Esophagus squamous epithelium (tissue), 4 donors: ENCODE data around the gene ZNF616.

Experiments
- POLR2A ChIP-seq, 4 donors: fragments of 450-650 bp; IDR thresholded peaks; one replicate each; pipeline ENCODE4 v1.6.1; 2017; ENCODE audit warnings: antibody characterized with exemption in 4 of 4, mild to moderate bottlenecking in 4 of 4, moderate library complexity in 3 of 4
- TF ChIP-seq, protein P1 (sequence below), 6 experiments: fragments of 450-650 bp in 4 of 6; fragments of 200-600 bp in 2 of 6; sonication (generic) in 2 of 6; IDR thresholded peaks; one replicate each; pipeline ENCODE4 v1.5.1; 2016 to 2019; ENCODE audit warnings: antibody characterized with exemption in 6 of 6, mild to moderate bottlenecking in 4 of 6, moderate library complexity in 4 of 6

DNA sequence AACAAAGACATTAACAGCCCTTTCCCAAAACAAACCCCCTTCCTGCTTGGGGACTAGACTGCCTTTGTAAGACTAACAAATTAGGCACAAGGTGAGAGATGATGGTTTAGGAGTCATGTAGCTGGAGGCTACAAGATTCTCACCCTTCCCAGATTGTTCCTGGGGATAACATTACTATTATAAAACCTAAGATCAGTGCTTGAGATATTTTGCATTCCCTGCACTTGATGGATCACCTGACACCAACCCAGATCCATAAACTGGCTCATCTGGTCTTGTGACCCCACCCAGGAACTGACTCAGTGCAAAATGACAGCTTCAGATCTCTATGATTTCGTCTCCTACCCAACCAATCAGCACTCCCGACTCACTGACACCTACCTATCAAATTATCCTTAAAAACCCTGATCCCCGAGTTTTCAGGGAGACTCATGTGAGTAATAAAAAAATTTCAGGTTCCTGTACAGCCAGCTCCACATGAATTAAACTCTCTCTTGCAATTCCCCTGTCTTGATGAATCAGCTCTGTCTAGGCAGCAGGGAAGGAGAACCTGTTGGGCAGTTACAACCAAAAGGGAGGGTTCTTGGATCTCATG is 2.4 kb upstream of the ZNF616 start:
- no peak for TF ChIP-seq POLR2A (IDR thresholded peaks at IDR 0.05)
- TF ChIP-seq, protein P1, sequence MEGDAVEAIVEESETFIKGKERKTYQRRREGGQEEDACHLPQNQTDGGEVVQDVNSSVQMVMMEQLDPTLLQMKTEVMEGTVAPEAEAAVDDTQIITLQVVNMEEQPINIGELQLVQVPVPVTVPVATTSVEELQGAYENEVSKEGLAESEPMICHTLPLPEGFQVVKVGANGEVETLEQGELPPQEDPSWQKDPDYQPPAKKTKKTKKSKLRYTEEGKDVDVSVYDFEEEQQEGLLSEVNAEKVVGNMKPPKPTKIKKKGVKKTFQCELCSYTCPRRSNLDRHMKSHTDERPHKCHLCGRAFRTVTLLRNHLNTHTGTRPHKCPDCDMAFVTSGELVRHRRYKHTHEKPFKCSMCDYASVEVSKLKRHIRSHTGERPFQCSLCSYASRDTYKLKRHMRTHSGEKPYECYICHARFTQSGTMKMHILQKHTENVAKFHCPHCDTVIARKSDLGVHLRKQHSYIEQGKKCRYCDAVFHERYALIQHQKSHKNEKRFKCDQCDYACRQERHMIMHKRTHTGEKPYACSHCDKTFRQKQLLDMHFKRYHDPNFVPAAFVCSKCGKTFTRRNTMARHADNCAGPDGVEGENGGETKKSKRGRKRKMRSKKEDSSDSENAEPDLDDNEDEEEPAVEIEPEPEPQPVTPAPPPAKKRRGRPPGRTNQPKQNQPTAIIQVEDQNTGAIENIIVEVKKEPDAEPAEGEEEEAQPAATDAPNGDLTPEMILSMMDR (IDR thresholded peaks at IDR 0.05), result no peak
